K562 (cell line): ENCODE results near the gene CCNY. TPM values are rescaled to one million over a fixed set of nuclear protein-coding genes. Genes with fewer than 3 reads are reported as not detected.
A peak's percentile ranks its signal among the peaks of the same experiment; 100 is the strongest.

Experiments used
- ATAC-seq: fragments of 200-7000 bp; cut with Tn5 transposase; 3 replicates; pipeline ENCODE4 v1.9.1; 2020; ENCODE audit warnings: moderate library complexity
- BruUV-seq: library from RNA; stranded (reverse); fragments of 400-500 nt; replicated peaks from 2 replicates; lab custom pipeline; 2021; lab: Mats Ljungman, UMichigan
- CTCF ChIA-PET: fragments of 300-600 bp; formaldehyde crosslinking; extraction: SDS; loops from one replicate; lab custom pipeline; 2021; ENCODE audit warnings: low intra/inter-chr PET ratio; lab: Yijun Ruan, JAX
- POLR2A ChIA-PET: fragments of 300-600, 350-650 bp; sonication (Branson Sonifier 250); formaldehyde crosslinking; extraction: SDS; loops from one replicate; lab custom pipeline; 2021; ENCODE audit warnings: antibody characterized with exemption, inconsistent platforms; lab: Yijun Ruan, JAX
- DNase-seq, 4 experiments: peaks; one replicate each; pipeline versions ENCODE4 v3.0.0 to v3.0.0-alpha.2; 2011 to 2018; ENCODE audit warnings: low spot score in 3 of 4, mixed read lengths in 3 of 4; ENCODE audit errors: extremely low read depth in 1 of 4
- FAIRE-seq: peaks from 2 replicates; lab custom pipeline; 2011; peaks lifted over from hg19 to GRCh38; lab: Jason Lieb, UNC
- H2AFZ ChIP-seq: 2 replicates; pipeline ENCODE4 v1.6.0; 2011; ENCODE audit warnings: low read depth, low read length, control low read depth, inconsistent platforms
- H3K27ac ChIP-seq: fragments of 200-600 bp; 3 replicates; pipeline ENCODE4 v1.8.0; 2011; ENCODE audit warnings: low read depth, mild to moderate bottlenecking, control low read depth, inconsistent platforms, low read length, moderate library complexity, mixed read lengths; ENCODE audit errors: extremely low read depth
- H3K27me3 ChIP-seq, 2 experiments: fragments of 300-600 bp in 1 of 2; 2 replicates in 1 of 2; 3 replicates in 1 of 2; pipeline versions ENCODE4 v1.6.0 to v1.8.0; 2011; ENCODE audit warnings: inconsistent platforms in 2 of 2, low read length in 2 of 2, mild to moderate bottlenecking in 1 of 2, mixed read lengths in 1 of 2, moderate library complexity in 1 of 2; ENCODE audit not compliant: control insufficient read depth in 2 of 2, insufficient read depth in 2 of 2
- H3K36me3 ChIP-seq: fragments of 300-600 bp; 3 replicates; pipeline ENCODE4 v1.8.0; 2011; ENCODE audit warnings: mild to moderate bottlenecking, low read length, inconsistent platforms; ENCODE audit not compliant: control insufficient read depth, insufficient read depth
- H3K4me1 ChIP-seq, 2 experiments: fragments of 200-600 bp in 1 of 2; replicated peaks in 1 of 2; 2 replicates in 1 of 2; 3 replicates in 1 of 2; pipeline versions ENCODE4 v1.5.1 to v1.8.0; 2011; ENCODE audit warnings: inconsistent platforms in 2 of 2, low read length in 2 of 2, mild to moderate bottlenecking in 1 of 2, mixed read lengths in 1 of 2, moderate library complexity in 1 of 2; ENCODE audit not compliant: control insufficient read depth in 2 of 2, insufficient read depth in 2 of 2
- H3K4me2 ChIP-seq: 2 replicates; pipeline ENCODE4 v1.6.1; 2011; ENCODE audit warnings: low read length, control low read depth, inconsistent platforms, mixed read lengths; ENCODE audit not compliant: insufficient read depth
- H3K4me3 ChIP-seq: fragments of 200-600 bp; sonication (generic), shearing (Covaris generic); 2 replicates; pipeline ENCODE4 v1.5.1; 2016; ENCODE audit warnings: control low read depth, inconsistent platforms
- H3K79me2 ChIP-seq: fragments of 200-600 bp; 3 replicates; pipeline ENCODE4 v1.8.0; 2011; ENCODE audit warnings: low read length, inconsistent platforms; ENCODE audit not compliant: control insufficient read depth, insufficient read depth
- H3K9ac ChIP-seq, 2 experiments: 2 replicates each; pipeline versions ENCODE4 v1.6.0 to v1.6.1; 2011; ENCODE audit warnings: low read depth in 2 of 2, low read length in 2 of 2, control low read depth in 1 of 2, inconsistent platforms in 1 of 2, mild to moderate bottlenecking in 1 of 2, mixed read lengths in 1 of 2; ENCODE audit not compliant: insufficient read depth in 1 of 2
- H3K9me1 ChIP-seq: one replicate; pipeline ENCODE4 v1.6.0; 2011; ENCODE audit warnings: inconsistent platforms, mild to moderate bottlenecking, low read length, moderate library complexity; ENCODE audit not compliant: control insufficient read depth, insufficient read depth
- H3K9me3 ChIP-seq: replicated peaks from 2 replicates; pipeline ENCODE4 v1.5.1; 2011; ENCODE audit warnings: low read depth, low read length, inconsistent platforms; ENCODE audit not compliant: control insufficient read depth, insufficient read depth
- H4K20me1 ChIP-seq: replicated peaks from 2 replicates; pipeline ENCODE4 v1.6.1; 2011; ENCODE audit warnings: low read length, inconsistent platforms, mixed read lengths; ENCODE audit not compliant: control insufficient read depth, insufficient read depth
- CBFA2T2 ChIP-seq: fragments of 450-650 bp; conservative IDR thresholded peaks from 2 replicates; pipeline ENCODE4 v1.6.1; 2017; ENCODE audit warnings: mild to moderate bottlenecking
- CBX2 ChIP-seq: fragments of 200-600 bp; sonication (generic); IDR thresholded peaks from one replicate; pipeline ENCODE4 v1.6.1; 2012; ENCODE audit warnings: mild to moderate bottlenecking, low read length, inconsistent platforms; ENCODE audit not compliant: insufficient read depth, poor library complexity, severe bottlenecking
- CBX8 ChIP-seq: fragments of 200-600 bp; sonication (generic); IDR thresholded peaks from 2 replicates; pipeline ENCODE4 v1.6.1; 2012; ENCODE audit warnings: borderline replicate concordance, mixed run types, low read depth, mild to moderate bottlenecking, moderate library complexity, mixed read lengths, low read length, control low read depth, inconsistent platforms; ENCODE audit not compliant: poor library complexity, severe bottlenecking; ENCODE audit errors: extremely low read depth
- EP300 ChIP-seq: IDR thresholded peaks from 2 replicates; pipeline ENCODE4 v1.6.1; 2012; ENCODE audit warnings: low read length, improper control_type of control experiment
- HDAC1 ChIP-seq, 2 experiments: fragments of 450-650 bp; IDR thresholded peaks; 2 replicates each; pipeline ENCODE4 v1.6.1; 2016 to 2017; ENCODE audit warnings: inconsistent platforms in 1 of 2, mild to moderate bottlenecking in 1 of 2, moderate library complexity in 1 of 2
- LEF1 ChIP-seq: fragments of 450-650 bp; IDR thresholded peaks from 2 replicates; pipeline ENCODE4 v1.6.1; 2016; ENCODE audit warnings: mild to moderate bottlenecking
- STAT5B ChIP-seq: fragments of 250-450 bp; sonication (Bioruptor Pico); IDR thresholded peaks from 2 replicates; pipeline ENCODE4 v1.8.0; 2021; ENCODE audit warnings: mild to moderate bottlenecking, inconsistent platforms
- ZHX1 ChIP-seq: fragments of 150-350 bp; conservative IDR thresholded peaks from 2 replicates; pipeline ENCODE4 v1.6.1; 2014; ENCODE audit warnings: low read length
- ZNF146 ChIP-seq: IDR thresholded peaks from one replicate; pipeline ENCODE4 v1.6.1; 2018; ENCODE audit warnings: missing compliant biosample characterization; ENCODE audit not compliant: unreplicated experiment
- WGBS: fragments of 100-300 bp; shearing (Covaris generic); methylation state at CpG from one replicate; pipeline ENCODE4 v1.1.6; 2016; ENCODE audit warnings: low coverage, mixed read lengths; ENCODE audit not compliant: insufficient coverage; ENCODE audit errors: missing lambda C conversion rate; 5-methylcytosine and 5-hydroxymethylcytosine counted together
- in situ Hi-C: fragments of 300-500 bp; cut with MboI; formaldehyde crosslinking; loops from 4 replicates; pipeline ENCODE4 v1.15.0; 2018; ENCODE audit warnings: inconsistent platforms, mixed read lengths
- intact Hi-C: fragments of 100-400 bp; cut with micrococcal nuclease; formaldehyde crosslinking; loops from 2 replicates; pipeline ENCODE4 v1.14.2; 2022
- polyA plus RNA-seq, 8 experiments: library from polyadenylated mRNA; depleted of rRNA in 4 of 8; stranded (reverse) in 5 of 8; unstranded in 3 of 8; fragments of >200 nt; fragmentation: Nextera tagmentation in 2 of 8; fragmentation: Illumina TruSeq in 1 of 8; extraction: Ambion mirVana in 2 of 8; extraction: Trizol in 1 of 8; gene quantifications; 2 replicates each; pipeline versions ENCODE4 v1.2.1 to v1.2.3, GENCODE V29; 2011 to 2014; ENCODE audit warnings: inconsistent platforms in 1 of 8, missing spikeins in 1 of 8
- total RNA-seq, 7 experiments: library from RNA; depleted of rRNA in 6 of 7; stranded (reverse); fragments of >200 nt in 6 of 7; fragmentation: Illumina TruSeq in 2 of 7; extraction: Trizol in 2 of 7; gene quantifications; 2 replicates each; pipeline versions ENCODE4 v1.2.1 to v1.2.3, GENCODE V29; 2011 to 2021; ENCODE audit warnings: low replicate concordance in 1 of 7
- TF ChIP-seq, protein P1 (sequence below): fragments of 450-650 bp; IDR thresholded peaks from 2 replicates; pipeline ENCODE4 v1.6.1; 2016
- TF ChIP-seq, protein P2 (sequence below): sonication (generic); formaldehyde crosslinking; IDR thresholded peaks from 2 replicates; pipeline ENCODE4 v1.8.0; 2022; ENCODE audit warnings: missing genetic modification reagents, mild to moderate bottlenecking, moderate library complexity, borderline replicate concordance
- TF ChIP-seq, protein P3 (sequence below): fragments of 250-450 bp; sonication (Bioruptor Pico); IDR thresholded peaks from 2 replicates; pipeline ENCODE4 v1.8.0; 2022; ENCODE audit warnings: inconsistent platforms

Gene CCNY
- total and polyA plus RNA-seq, 9 of the 15 experiments (the other 6 are each of a cell fraction or from before 2014, with no cell fraction given): 8.4 to 109 (median 38.6) TPM

DNA sequence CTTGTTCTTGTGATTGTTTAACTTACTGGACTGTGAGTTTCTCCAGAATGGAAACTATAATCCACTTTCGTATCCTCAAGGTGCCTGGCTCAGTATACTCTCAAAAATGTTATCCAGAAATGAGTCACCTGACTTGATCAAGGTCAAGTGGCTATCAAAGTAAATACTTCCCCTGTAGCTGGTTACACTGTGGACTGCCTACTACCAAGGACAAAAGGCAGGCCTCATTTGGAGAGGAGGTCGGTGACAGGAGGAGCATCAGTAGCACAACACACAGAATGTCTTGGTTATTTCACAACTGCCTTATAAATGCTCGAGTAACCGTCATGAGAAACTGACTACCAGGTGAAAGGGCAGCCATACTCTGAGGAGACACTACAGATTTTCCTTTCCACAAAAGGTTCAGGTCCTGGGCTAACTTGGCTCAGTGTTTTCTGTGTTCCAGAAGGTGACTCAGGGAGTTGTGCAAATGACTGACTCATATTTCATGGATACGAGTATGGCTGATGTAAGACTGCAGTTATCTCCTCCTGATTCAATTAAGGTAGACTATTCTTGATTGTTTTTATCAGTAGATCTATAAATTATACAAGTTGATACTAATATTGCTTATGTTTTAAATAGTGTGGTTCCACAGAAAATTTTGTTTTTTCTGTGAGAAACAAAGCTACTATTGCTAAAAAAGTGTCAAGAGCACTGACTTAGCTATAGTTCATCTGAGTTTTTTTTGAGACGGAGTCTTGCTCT is 4.2 kb upstream of the CCNY start (continued):
- TF ChIP-seq LEF1: peak; percentile 16; the same call in 1 of the 2 replicates
- TF ChIP-seq, protein P1, sequence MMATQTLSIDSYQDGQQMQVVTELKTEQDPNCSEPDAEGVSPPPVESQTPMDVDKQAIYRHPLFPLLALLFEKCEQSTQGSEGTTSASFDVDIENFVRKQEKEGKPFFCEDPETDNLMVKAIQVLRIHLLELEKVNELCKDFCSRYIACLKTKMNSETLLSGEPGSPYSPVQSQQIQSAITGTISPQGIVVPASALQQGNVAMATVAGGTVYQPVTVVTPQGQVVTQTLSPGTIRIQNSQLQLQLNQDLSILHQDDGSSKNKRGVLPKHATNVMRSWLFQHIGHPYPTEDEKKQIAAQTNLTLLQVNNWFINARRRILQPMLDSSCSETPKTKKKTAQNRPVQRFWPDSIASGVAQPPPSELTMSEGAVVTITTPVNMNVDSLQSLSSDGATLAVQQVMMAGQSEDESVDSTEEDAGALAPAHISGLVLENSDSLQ: peak; percentile 54

- FAIRE-seq (no peak), ATAC-seq (no peak), DNase-seq (no peak)
- Histone ChIP-seq H3K4me2 (peak overlapping the region; percentile 98), H3K4me1 (peaks cover 7 to 29% of the 10 kb centered on the region in 2 experiments; a peak in 4 of 5 replicates), H3K9me3 (no peaks in the 10 kb centered on the region), H3K79me2 (peaks cover 92% of the 10 kb centered on the region), H3K9me1 (no peaks in the 10 kb centered on the region), H3K4me3 (0 out of 2 replicates have a peak overlapping the region, but pooled peaks have one; percentile 11), H4K20me1 (peaks cover 11% of the 10 kb centered on the region; the same call in 1 of the 2 replicates), H2AFZ (no peak overlapping the region), H3K9ac (peak overlapping the region in 1 of 2 experiments; percentile 17; a peak in 1 of 4 replicates), H3K27me3 (no peaks in the 10 kb centered on the region), H3K27ac (no peak overlapping the region), H3K36me3 (peaks cover 19% of the 10 kb centered on the region; the same call in 2 of the 3 replicates)
- BruUV-seq: no TSS peak
- WGBS: 6% methylated on average over 1 of the region's 1 CpG
- CTCF ChIA-PET: no interaction called here
- intact Hi-C loops: loop anchor here (5.0 kb wide), 1 partner anchor 82 kb away; no protein-coding TSS in a partner anchor
- POLR2A ChIA-PET: no interaction called here
- in situ Hi-C loops: no loop called here
- TF ChIP-seq CBX2 (no peak), ZHX1 (no peak), STAT5B (no peak), CBFA2T2 (no peak), HDAC1 (IDR thresholded peaks at IDR 0.05) (no peak), CBX8 (no peak), ZNF146 (CRISPR knock-in tag) (no peak), EP300 (no peak)
- TF ChIP-seq, protein P2, sequence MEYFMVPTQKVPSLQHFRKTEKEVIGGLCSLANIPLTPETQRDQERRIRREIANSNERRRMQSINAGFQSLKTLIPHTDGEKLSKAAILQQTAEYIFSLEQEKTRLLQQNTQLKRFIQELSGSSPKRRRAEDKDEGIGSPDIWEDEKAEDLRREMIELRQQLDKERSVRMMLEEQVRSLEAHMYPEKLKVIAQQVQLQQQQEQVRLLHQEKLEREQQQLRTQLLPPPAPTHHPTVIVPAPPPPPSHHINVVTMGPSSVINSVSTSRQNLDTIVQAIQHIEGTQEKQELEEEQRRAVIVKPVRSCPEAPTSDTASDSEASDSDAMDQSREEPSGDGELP (CRISPR knock-in tag): no peak
- TF ChIP-seq, protein P3, sequence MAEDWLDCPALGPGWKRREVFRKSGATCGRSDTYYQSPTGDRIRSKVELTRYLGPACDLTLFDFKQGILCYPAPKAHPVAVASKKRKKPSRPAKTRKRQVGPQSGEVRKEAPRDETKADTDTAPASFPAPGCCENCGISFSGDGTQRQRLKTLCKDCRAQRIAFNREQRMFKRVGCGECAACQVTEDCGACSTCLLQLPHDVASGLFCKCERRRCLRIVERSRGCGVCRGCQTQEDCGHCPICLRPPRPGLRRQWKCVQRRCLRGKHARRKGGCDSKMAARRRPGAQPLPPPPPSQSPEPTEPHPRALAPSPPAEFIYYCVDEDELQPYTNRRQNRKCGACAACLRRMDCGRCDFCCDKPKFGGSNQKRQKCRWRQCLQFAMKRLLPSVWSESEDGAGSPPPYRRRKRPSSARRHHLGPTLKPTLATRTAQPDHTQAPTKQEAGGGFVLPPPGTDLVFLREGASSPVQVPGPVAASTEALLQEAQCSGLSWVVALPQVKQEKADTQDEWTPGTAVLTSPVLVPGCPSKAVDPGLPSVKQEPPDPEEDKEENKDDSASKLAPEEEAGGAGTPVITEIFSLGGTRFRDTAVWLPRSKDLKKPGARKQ (CRISPR knock-in tag): no peak
Observed at GRCh38 chr10:35334297-35334696, 2.0 kb upstream of the CCNY start.
